Activated gamma-delta T cell treated with Interleukin-2 at 50 U/mL for 16 hours (primary cell): ENCODE measurements around the gene C3orf18.
A peak's percentile ranks its signal among the peaks of the same experiment; 100 is the strongest.

ENCODE experiments used
- DNase-seq: peaks from one replicate; pipeline ENCODE4 v3.0.0-alpha.2; 2020

Gene C3orf18

GRCh38 chr3:50577348-50577747, 9.8 kb upstream of the C3orf18 start:
- no peak for DNase-seq

GRCh38 chr3:50575372-50575771, 7.8 kb upstream of the C3orf18 start:
- DNase-seq, result no peak

GRCh38 chr3:50574444-50574831, 6.9 kb upstream of the C3orf18 start:
- no peak for DNase-seq

- DNase-seq, result peak; percentile 68
Measured at GRCh38 chr3:50573566-50574443, 6.3 kb upstream of the C3orf18 start.

- DNase-seq, result no peak
Measured at GRCh38 chr3:50572801-50573371, 5.3 kb upstream of the C3orf18 start.

GRCh38 chr3:50572158-50572557, 4.6 kb upstream of the C3orf18 start:
- DNase-seq, result peak; percentile 81

- DNase-seq, result no peak
Measured at GRCh38 chr3:50571486-50571885, 3.9 kb upstream of the C3orf18 start.

GRCh38 chr3:50570508-50571279, 3.1 kb upstream of the C3orf18 start:
- DNase-seq, result no peak

GRCh38 chr3:50568947-50569749, 1.6 kb upstream of the C3orf18 start, which contains the start of gene HEMK1:
Gene HEMK1 (plus strand): TSS chr3:50569522. CDS start chr3:50571105, 1,583 bp downstream.
- DNase-seq, result peak; percentile 93

GRCh38 chr3:50567011-50567385, 549 bp downstream of the C3orf18 start:
- no peak for DNase-seq

GRCh38 chr3:50564321-50564720, 3.2 kb downstream of the C3orf18 start:
- no peak for DNase-seq

- no peak for DNase-seq
Measured at GRCh38 chr3:50563867-50564266, 3.7 kb downstream of the C3orf18 start.

GRCh38 chr3:50562861-50563260, 4.7 kb downstream of the C3orf18 start:
- DNase-seq, result no peak

- no peak for DNase-seq
Measured at GRCh38 chr3:50559702-50560101, 7.8 kb downstream of the C3orf18 start.

- DNase-seq, result no peak
Measured at GRCh38 chr3:50557915-50558314, 9.6 kb downstream of the C3orf18 start.

- no peak for DNase-seq
Measured at GRCh38 chr3:50557106-50557505, 10.4 kb downstream of the C3orf18 start.

GRCh38 chr3:50554553-50554952, 13.0 kb downstream of the C3orf18 start:
- no peak for DNase-seq

- DNase-seq, result no peak
Measured at GRCh38 chr3:50552598-50552997, 14.9 kb downstream of the C3orf18 start.

- no peak for DNase-seq
Measured at GRCh38 chr3:50551681-50552435, 15.7 kb downstream of the C3orf18 start.

- DNase-seq, result no peak
Measured at GRCh38 chr3:50551054-50551659, 16.4 kb downstream of the C3orf18 start.

- DNase-seq, result peak; percentile 64
Measured at GRCh38 chr3:50550079-50550736, 17.3 kb downstream of the C3orf18 start.
